Stimulated activated CD8-positive, alpha-beta memory T cell treated with anti-CD3 and anti-CD28 coated beads, Interleukin-15, amount 100 ng/mL, for 48 hours (primary cell): ENCODE data around the gene LGI4.

ENCODE experiments used
- DNase-seq, 2 donors: peaks; one replicate each; pipeline ENCODE4 v3.0.0-alpha.2; 2020; ENCODE audit warnings: low read depth in 2 of 2

Gene LGI4

DNA sequence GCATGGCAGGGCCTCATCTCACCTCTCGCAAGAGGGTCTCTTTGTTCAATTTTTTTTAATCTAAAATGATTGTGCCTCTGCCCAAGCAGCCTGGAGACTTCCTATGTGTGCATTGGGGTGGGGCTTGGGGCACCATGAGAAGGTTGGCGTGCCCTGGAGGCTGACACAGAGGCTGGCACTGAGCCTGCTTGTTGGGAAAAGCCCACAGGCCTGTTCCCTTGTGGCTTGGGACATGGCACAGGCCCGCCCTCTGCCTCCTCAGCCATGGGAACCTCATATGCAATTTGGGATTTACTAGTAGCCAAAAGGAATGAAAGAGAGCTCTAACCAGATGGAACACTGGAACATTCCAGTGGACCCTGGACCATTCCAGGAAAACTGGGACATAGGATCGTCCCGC, 11.3 kb downstream of the LGI4 start:
- DNase-seq: no peak

DNA sequence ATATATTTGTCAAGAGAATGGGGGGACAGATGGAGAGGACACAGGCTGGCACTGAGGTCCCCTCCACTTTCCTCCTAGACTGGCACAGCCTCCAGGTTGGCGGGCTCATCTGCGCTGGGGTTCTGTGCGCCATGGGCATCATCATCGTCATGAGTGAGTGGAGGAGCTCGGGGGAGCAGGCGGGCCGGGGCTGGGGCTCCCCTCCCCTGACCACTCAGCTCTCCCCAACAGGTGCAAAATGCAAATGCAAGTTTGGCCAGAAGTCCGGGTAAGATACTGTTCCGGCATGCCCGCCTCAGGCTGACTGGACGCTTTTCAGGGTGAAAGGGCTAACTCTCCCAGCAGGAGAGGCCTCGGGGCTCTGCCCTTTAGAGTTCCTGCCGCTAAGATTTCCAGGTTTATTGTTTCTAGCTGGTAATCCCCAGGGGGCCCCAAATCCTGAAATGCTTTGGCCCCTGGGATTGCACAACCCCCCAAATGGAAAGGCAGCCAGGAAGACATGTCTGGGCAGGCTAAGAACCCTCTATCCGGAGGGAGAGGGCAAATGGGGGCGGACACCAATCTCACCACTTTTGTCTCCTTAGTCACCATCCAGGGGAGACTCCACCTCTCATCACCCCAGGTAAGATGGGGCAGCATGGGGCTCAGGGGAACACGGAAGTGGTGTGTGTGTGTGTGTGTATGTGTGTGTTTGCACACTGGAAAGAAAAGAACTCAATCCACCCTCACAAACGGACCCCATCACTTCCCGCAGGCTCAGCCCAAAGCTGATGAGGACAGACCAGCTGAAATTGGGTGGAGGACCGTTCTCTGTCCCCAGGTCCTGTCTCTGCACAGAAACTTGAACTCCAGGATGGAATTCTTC, 11.9 kb downstream of the LGI4 start:
- no peak for DNase-seq

DNA sequence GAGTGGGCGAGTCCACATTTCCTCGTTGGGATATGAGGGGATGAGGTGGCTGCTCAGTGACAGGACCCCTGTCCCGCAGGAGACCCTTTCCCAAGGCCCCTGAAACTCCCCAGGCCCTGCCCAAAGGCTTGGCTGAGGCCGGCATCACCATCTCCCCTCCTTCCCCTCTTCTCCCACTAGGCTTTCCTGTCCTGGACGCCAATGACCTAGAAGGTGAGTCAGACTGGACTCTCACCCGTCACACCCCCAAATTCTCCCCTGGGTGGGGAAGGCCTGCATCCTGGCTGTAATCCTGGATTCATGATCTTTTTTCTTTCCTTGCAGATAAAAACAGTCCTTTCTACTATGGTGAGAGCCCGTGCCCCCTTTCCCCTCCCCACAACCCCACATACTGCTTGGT, 14.0 kb downstream of the LGI4 start:
- no peak for DNase-seq

DNA sequence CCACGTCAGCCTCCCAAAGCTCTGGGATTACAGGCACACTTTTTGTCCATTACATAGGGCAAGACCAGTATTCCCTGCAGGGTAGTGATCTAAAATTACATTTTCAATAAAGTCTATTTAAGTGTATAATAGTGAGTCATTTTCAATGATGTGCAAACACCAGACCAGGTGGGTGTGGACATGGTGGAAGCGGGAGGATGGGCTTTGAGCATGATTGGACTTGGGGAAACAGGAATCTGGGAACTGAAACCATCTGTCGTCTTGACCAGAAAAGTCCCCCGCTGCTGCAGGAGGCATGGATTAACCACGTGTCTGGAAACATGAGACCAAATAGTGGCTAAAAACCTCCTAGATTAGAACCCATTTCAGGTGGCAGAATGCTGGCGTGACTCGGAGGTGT, 14.4 kb downstream of the LGI4 start:
- DNase-seq: no peak

DNA sequence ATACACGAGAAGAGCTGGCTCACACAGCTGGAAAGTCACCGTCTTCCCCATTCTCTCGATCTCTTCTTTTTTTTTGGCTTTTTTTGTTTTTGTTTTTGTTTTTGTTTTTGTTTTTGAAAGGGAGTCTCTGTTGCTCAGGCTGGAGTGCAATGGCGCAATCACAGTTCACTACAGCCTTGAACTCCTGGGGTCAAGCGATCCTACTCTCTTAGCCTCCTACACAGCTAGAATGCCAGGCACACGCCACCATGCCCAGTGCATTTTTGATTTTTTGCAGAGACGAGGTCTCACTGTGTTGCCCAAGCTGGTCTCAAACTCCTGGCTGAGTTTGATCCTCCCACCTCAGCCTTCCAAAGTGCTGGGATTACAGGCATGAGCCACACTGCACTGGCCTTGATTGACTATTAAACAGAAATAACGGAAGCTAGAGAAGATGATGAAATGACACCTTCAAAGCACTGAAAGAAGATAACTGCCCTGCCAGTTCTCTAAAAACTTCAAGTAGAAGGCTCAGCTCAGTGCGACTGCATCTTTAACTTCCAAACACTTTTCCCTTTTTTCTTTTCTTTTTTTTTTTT, 15.2 kb downstream of the LGI4 start:
- no peak for DNase-seq

DNA sequence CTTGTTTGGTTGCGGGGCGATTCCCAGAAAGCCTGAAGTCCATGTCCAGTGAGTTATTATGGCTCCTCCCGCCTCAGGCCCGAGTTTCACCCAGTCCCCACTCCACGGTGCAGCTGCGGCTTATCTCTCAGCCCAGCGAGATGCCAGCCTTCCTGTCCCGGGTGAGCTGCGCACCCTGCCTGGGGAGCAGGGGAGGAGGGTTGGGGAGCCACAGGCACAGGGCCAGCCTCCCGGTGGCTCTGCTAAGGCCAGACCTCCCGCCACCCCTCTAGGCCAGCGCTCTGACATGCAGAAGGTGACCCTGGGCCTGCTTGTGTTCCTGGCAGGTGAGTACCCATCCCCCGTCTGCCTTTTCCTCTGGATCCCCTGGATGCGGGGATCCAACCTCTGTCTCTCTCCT, 15.8 kb downstream of the LGI4 start:
- no peak for DNase-seq

DNA sequence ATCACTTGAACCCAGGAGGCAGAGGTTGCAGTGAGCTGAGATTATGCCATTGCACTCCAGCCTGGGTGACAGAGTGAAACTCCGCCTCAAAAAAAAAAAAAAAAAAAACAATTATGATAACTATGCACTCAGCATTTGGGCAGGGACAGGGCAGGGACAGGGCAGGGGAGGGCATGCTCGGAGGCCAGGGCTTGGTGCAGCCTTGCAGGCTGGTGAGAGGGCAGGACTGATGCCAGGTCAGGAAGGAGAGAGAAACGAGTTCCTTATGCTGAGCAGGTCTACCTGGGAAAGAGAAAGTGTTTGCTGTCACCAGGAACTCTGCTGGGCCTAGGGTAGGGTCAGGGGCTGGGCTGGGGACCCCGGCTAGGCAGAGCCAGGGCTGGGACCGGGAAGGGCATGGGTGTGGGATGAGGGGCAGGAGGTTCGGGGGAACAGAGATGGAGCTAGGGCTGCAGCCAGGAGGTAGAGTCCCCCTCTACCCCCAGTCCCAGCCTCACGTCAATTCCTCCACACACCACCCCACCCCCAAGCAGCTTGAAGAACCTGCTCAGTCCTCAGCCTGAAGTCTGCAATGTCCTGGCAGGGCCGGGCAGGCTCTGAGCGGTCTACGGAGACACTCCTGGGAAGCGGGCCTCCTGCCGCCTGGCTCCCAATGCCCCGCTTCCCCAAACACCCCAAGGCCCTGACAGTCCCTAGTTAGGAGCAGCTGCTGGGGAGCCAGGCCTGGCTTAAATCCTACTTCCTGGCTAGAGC, 16.4 kb downstream of the LGI4 start:
- DNase-seq: no peak

DNA sequence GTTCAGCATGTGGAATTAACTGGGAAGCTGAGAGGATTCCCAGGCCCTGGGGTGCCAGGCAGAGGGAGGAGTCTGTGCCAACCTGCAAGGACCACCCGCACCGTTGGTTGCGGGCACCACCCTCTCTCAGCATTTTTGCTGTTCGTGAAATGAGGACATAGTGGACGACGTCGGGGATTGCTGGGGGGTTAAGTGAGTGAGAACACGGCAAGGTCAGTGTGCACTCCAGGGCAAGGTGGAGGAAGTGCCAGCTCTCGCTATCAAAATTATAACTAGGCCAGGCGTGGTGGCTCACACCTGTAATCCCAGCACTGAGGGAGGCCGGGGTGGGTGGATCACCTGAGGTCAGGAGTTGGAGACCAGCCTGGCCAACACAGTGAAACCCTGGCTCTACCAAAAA, 17.1 kb downstream of the LGI4 start:
- no peak for DNase-seq

DNA sequence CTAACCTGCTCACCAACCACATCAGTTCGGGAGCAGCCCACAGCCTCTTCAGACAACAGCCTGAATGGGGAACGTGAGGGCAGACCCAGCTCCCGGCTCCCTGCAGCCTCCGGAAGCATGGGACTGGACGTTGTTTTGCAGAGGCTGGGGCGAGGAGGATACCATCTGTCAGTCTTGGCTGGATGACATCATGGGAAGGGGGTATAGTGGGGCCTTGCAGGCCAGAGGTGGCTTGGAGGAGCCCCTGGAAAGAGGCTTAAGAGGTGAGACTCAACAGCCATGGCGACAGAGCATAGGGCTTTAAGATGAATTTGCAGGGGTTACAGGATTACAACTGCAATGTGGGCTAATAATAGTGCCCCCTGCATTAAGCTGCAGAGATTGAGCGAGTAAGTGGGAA, 17.7 kb downstream of the LGI4 start:
- no peak for DNase-seq

DNA sequence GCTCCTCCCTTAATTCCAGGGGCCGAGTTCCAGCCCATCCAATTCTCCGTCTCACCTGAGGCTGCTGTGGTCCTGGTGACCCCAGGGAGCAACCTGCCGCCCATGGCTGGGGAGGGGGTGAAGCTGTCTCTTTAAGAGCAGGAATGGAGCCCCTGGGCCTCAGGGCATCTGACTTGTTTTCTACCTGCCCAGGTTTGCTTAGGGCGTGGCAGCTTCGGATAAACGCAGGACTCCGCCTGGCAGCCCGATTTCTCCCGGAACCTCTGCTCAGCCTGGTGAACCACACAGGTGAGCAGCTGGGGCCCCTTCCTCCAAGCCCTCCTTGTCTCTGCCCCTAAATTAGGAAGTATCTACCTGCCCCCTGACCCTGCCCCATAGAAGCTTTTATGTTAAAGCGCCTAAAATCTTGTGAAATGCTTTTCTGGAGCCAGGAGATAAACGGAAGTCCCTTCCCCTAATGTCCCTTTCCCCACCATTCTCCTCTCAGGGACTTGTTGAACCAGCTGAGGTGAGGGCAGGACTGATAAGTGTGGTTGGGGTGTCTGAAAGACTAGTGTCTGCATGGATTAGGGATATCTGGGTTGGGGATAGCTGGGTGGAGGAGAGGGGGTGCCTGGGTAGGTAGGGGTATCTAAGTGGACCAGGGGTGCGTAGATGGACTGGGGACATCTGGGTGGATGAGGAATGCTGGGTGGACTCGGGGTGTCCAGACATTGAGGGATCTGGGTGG, 18.6 kb downstream of the LGI4 start:
- no peak for DNase-seq

DNA sequence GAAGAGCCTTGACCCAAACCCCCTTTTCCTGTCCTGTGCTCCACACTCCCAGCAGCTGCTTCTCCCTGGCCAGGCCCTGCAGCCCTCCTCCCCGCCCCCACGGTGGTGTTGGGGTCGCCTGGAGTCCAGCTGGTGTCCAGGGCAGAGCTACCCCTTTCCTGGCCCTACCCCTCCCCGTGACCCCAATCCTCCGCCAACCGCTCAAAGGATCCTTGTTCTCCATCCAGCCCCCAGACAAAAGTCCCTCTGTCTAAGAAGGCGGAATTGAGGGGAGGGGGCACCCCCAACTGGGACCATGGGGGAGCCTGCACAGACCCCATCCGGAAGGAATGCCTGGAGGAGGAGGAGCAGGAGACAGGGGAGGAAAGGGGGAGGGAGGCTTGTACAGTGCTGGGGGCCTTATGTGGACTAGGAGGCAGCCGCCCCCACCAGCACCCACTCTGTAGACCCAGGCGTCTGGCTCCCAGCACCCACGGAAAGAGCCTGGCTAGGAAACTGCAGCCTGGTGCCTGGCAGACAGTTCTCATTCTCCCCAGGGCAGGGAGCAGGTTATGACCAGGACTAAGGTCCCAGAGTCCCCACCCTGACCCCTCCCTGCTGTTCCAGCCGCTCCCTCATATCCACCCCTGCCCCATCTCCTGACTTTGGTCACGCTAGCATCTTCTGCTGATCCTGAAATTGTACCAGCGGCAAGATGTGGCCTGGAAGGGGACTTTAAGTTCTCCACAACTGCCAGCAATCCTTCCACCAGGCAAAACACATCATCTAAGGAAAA, 19.5 kb downstream of the LGI4 start, which contains the start of gene FXYD3:
Gene FXYD3 (plus strand): TSS at position 647 of the 775 bp plus-strand sequence. CDS start 3,554 bp downstream, outside the sequence.
- no peak for DNase-seq

DNA sequence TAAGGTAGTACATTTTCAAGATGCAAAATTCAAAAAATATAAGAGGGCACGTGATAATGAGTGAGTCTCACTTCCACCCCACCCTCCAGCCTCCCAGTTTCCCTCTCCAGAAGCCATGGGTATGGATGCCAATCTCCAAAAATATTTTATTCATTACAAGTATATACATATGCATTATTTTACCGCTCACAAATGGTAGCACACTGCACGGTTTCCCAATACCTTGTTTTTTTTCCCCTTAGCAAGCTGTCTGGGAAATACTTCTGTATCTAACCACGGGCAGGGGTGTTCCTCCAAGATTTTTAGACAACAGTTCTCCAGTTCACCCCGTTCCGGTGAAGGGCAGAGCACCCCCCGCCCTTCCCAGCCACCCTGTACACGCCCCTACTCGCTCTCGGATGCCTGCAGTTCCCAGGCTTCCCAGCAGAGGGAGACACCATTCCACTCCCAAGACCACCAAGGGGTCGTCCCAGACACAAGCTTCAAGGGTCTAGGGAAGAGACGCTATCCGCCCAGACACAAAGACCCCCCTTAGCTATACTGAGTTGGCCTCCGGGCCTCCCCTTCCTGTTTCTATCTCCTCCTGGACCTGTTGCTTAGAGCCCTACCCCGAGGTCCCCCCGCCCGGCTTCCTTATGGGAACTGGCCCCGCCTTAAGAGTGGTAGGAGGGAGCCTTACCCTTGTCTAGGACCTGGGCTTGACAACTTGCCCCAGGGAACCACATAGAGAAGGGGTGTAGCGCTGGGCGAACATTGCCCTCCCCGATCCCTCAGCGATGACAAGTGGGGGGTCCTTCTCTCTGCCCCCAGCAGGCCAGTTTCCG, 20.3 kb downstream of the LGI4 start:
- DNase-seq: peak; percentile 38 to 39

DNA sequence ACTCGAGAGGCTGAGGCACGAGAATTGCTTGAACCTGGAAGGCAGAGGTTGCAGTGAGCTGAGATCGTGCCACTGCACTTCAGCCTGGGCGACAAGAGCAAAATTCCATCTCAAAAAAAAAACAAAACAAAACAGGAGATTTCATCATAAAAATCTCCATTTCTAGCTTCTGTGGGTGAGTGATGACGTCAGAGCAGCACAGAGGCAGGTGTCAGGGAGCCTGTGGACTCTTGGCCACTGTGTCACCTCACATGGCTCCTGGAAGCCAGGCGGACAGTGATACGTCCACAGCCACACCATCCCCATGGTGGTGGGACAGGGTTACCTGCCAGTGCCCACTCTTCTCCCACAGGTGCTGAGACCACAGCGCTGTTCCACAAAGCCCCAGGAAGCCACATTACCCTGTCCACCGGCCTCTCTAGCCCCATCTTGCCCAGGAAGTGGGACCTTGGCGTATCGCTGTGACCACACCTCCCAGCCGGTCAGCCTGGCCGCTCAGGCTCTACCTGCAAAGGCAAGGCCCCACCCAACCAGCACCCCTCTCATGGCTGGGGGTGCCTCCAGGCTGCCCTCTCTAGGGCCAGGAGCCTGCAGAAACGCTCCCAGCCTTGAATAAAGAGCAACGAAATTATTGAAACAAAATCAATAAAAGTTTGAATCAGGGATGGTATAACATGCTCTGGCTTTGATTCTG, 21.7 kb downstream of the LGI4 start:
- no peak for DNase-seq

DNA sequence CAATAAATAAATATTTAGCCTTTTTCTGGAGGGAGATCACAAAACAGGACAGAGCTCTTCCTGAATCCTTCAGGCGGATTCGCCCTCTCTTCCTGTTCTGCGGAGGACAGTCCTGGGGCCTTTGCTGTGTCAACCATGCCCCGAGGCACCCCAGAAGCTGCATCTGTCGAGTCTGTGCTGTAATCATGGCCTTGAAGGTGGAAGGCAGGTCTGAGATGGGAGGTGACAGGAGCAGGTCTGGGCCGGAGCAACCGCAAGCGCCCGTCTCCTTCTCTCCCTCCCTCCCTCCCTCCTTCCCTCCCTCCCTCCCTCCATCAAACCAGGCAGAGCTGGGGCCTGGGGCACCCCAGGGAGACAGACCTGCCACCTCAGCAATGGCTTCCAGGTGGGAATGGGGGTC, 23.9 kb downstream of the LGI4 start:
- no peak for DNase-seq

DNA sequence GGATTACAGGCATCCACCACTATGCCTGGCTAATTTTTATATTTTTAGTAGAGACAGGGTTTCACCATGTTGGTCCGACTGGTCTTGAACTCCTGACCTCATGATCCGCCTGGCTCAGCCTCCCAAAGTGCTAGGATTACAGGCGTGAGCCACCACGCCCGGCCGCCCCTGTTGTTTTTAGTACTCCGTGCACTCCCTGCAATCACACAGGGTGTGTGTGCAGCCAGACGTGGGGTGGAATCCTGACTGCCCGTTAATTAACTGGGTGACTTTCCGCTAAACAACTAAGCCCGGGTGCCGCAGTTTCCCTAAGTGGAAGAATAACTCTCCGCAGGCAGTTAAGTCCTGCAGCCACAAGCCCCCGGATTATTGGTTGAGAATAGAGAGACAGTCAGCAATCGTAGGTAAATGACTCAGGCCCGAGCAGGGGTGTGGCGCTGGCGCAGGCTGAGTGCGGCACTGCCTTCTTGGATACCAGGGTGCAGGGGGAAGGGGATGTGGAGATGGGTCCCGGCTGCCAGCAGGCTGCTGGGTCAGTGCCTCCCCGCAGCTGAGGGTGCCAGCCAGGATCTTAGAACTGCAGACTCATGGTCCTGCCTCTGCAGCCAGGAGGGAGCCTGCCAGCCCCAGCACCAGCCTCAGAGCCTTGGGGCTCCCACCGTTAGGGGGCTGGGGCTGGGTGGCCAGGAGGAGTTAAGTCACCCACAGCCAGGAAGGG, 25.3 kb downstream of the LGI4 start:
- DNase-seq: no peak

DNA sequence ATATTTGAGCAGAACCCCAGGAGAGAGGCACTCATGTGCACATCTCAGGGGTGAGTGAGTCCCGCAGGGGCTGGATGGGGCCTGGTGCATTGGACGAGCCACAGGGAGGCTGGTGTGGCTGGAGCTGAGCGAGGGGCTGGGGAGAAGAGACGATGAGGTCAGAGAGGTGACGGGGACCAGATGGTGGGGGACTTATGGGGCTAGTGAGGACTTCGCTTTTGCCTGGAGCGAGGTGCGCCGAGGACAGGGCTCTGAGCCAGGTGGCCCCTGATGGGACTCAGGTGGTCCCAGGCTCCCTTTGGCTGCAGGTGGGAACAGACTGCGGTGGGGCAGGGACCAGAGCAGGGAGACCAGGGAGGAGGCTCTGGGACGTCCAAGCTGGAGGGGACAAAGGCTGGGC, 26.1 kb downstream of the LGI4 start:
- no peak for DNase-seq

DNA sequence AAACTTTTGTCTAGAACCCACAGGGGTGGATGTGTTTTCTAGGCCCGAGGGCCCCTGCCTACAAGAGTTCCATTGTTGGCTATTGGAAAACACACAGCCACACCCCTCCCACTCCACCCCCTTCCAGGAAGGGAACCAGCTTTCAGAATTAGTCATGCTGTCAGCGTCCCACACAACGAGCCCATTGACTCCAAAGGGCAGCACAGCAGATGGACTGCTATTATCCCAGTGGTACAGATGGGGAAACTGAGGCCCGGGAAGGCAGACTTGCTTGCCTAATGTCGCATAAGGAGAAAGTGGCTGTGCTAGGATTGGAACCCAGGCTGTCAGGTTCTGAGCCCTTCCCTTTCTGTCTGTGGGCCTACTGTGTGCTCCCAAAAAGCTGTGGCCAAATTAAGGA, 27.3 kb downstream of the LGI4 start:
- no peak for DNase-seq

DNA sequence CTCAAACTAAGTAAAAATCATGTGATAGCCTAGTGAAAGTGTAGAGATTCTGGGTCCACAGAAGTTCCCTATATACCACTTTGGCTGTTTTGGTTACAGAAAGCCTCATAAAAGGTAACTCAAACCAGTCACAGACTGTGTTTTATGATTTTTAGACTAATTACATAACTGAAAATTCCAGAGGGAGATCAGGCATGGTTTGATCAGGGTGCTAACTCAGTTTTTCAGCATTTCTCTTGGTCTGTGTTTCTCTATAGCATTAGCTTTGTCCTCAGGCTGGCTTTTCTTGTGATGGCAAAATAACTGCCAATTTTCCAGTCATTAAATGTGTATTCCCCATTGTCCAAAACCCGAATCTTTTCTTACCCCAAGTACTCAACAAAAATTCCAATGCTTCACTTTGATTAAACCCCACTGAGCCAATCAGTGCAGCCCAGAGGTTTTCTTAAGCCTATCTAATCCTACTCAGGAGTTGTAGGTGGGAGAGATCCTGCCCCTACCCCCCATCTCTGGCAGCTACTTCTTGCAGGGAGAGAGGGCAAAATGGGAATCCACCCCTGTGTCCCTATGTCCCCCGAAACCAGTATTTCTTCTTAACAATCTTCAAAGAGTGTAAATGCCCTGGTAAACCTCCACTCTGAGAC, 27.8 kb downstream of the LGI4 start:
- no peak for DNase-seq

DNA sequence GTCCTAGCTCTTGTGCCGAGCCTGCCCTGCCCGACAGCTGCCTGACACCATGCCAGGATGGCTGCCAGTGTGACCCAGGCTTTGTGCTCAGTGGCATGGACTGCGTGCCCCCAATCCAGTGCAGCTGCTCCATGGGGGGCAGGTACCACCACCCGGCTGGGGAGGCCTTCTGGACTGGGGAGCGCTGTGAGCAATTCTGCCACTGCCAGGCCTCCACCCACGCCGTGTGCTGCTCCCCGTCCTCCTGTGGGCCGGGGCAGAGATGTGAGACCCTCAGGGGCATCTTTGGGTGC, 28.6 kb downstream of the LGI4 start:
- DNase-seq: no peak
